ENCODE measurements around the gene KRTAP4-3.
"Not testable (repeated sequence)": the region's sequence is repeated elsewhere in the genome, so short reads cannot be mapped to it uniquely, and the experiment has no call there.

KRTAP4-3 gene

GRCh38 chr17:41176744-41177387 lies 8.8 kb upstream of the KRTAP4-3 start:
- DNase-seq (no peak), ATAC-seq (no peak)
- H3K9me3 Mint-ChIP-seq: no peaks in the 10 kb centered on the region
- H3K27ac Mint-ChIP-seq: no peak overlapping the region
- H3K4me3 Mint-ChIP-seq: no peak overlapping the region
- no peaks in the 10 kb centered on the region for H3K27me3 Mint-ChIP-seq
- no peaks in the 10 kb centered on the region for H3K4me1 Mint-ChIP-seq

GRCh38 chr17:41171886-41172285 lies 3.9 kb upstream of the KRTAP4-3 start:
- DNase-seq: no peak
- no peak for ATAC-seq
- H3K27me3 Mint-ChIP-seq: no peaks in the 10 kb centered on the region
- no peak overlapping the region for H3K4me3 Mint-ChIP-seq
- no peaks in the 10 kb centered on the region for H3K4me1 Mint-ChIP-seq
- H3K27ac Mint-ChIP-seq: no peak overlapping the region
- no peaks in the 10 kb centered on the region for H3K9me3 Mint-ChIP-seq

GRCh38 chr17:41167561-41167960 lies 460 bp downstream of the KRTAP4-3 start:
- no peaks in the 10 kb centered on the region for H3K4me1 Mint-ChIP-seq
- no peak for DNase-seq
- H3K27ac Mint-ChIP-seq: no peak overlapping the region
- no peaks in the 10 kb centered on the region for H3K27me3 Mint-ChIP-seq
- H3K4me3 Mint-ChIP-seq: no peak overlapping the region
- ATAC-seq: no peak
- H3K9me3 Mint-ChIP-seq: no peaks in the 10 kb centered on the region

GRCh38 chr17:41163828-41164227 lies 4.2 kb downstream of the KRTAP4-3 start:
- no peak overlapping the region for H3K27ac Mint-ChIP-seq
- ATAC-seq: no peak
- no peak for DNase-seq
- H3K4me1 Mint-ChIP-seq: no peaks in the 10 kb centered on the region
- H3K27me3 Mint-ChIP-seq: no peaks in the 10 kb centered on the region
- H3K9me3 Mint-ChIP-seq: no peaks in the 10 kb centered on the region
- H3K4me3 Mint-ChIP-seq: no peak overlapping the region

GRCh38 chr17:41160648-41161047 lies 7.4 kb downstream of the KRTAP4-3 start, which contains the start of gene KRTAP4-4:
Gene KRTAP4-4 (minus strand): TSS chr17:41160748. CDS start chr17:41160691, 57 bp downstream.
- Mint-ChIP-seq H3K4me3 (no peak within 1 kb of the TSS), H3K27ac (peak within 1 kb of the TSS in 1 of 2 donors; percentile 15), H3K9me3 (no peaks in the 10 kb centered on the region), H3K27me3 (no peaks in the 10 kb centered on the region), H3K4me1 (no peaks in the 10 kb centered on the region)
- DNase-seq: no peak
- ATAC-seq: no peak

- not testable (repeated sequence) for DNase-seq, ATAC-seq, H3K4me1 Mint-ChIP-seq, H3K4me3 Mint-ChIP-seq, H3K27ac Mint-ChIP-seq, H3K27me3 Mint-ChIP-seq, H3K9me3 Mint-ChIP-seq
Observed at GRCh38 chr17:41160190-41160589, 7.8 kb downstream of the KRTAP4-3 start.

- no peak overlapping the region for H3K27ac Mint-ChIP-seq
- no peaks in the 10 kb centered on the region for H3K9me3 Mint-ChIP-seq
- no peaks in the 10 kb centered on the region for H3K4me1 Mint-ChIP-seq
- ATAC-seq (no peak), DNase-seq (no peak)
- H3K27me3 Mint-ChIP-seq: no peaks in the 10 kb centered on the region
- no peak overlapping the region for H3K4me3 Mint-ChIP-seq
Observed at GRCh38 chr17:41153856-41154255, 14.2 kb downstream of the KRTAP4-3 start.

- no peaks in the 10 kb centered on the region for H3K4me1 Mint-ChIP-seq
- no peak overlapping the region for H3K27ac Mint-ChIP-seq
- DNase-seq (no peak), ATAC-seq (no peak)
- H3K9me3 Mint-ChIP-seq: no peaks in the 10 kb centered on the region
- H3K4me3 Mint-ChIP-seq: no peak overlapping the region
- H3K27me3 Mint-ChIP-seq: no peaks in the 10 kb centered on the region
Observed at GRCh38 chr17:41151525-41151924, 16.5 kb downstream of the KRTAP4-3 start.

- no peak for DNase-seq
- no peak for ATAC-seq
- H3K27ac Mint-ChIP-seq: no peak overlapping the region
- H3K27me3 Mint-ChIP-seq: no peaks in the 10 kb centered on the region
- no peaks in the 10 kb centered on the region for H3K9me3 Mint-ChIP-seq
- no peaks in the 10 kb centered on the region for H3K4me1 Mint-ChIP-seq
- no peak overlapping the region for H3K4me3 Mint-ChIP-seq
Observed at GRCh38 chr17:41150026-41150425, 18.0 kb downstream of the KRTAP4-3 start.

- no peaks in the 10 kb centered on the region for H3K4me1 Mint-ChIP-seq
- no peaks in the 10 kb centered on the region for H3K9me3 Mint-ChIP-seq
Observed at GRCh38 chr17:41149652-41149985, 18.4 kb downstream of the KRTAP4-3 start, which contains the start of gene KRTAP4-5. Gene KRTAP4-5 (minus strand): TSS chr17:41149825. CDS start chr17:41149767, 58 bp downstream.

GRCh38 chr17:41148971-41149651 lies 18.9 kb downstream of the KRTAP4-3 start:
- not testable (repeated sequence) for H3K27ac Mint-ChIP-seq, H3K27me3 Mint-ChIP-seq, ATAC-seq, H3K4me3 Mint-ChIP-seq, H3K9me3 Mint-ChIP-seq, DNase-seq, H3K4me1 Mint-ChIP-seq

More at GRCh38 chr17:41149652-41149985, 18.4 kb downstream of the KRTAP4-3 start, which contains the start of gene KRTAP4-5:
- DNase-seq (no peak), ATAC-seq (no peak)
- Mint-ChIP-seq H3K27me3 (no peaks in the 10 kb centered on the region), H3K4me3 (no peak within 1 kb of the TSS), H3K27ac (no peak within 1 kb of the TSS)

- Mint-ChIP-seq H3K27me3 (no peaks in the 10 kb centered on the region), H3K9me3 (peaks cover 13% of the 10 kb centered on the region in 2 donors), H3K4me3 (no peak overlapping the region), H3K27ac (no peak overlapping the region), H3K4me1 (no peaks in the 10 kb centered on the region)
- no peak for DNase-seq
- no peak for ATAC-seq
Observed at GRCh38 chr17:41147531-41148204, 20.4 kb downstream of the KRTAP4-3 start.

- Mint-ChIP-seq H3K4me3 (no peak overlapping the region), H3K27me3 (no peaks in the 10 kb centered on the region), H3K27ac (no peak overlapping the region), H3K9me3 (peaks cover 23 to 26% of the 10 kb centered on the region in 2 donors), H3K4me1 (no peaks in the 10 kb centered on the region)
- no peak for ATAC-seq
- no peak for DNase-seq
Observed at GRCh38 chr17:41145261-41145660, 22.8 kb downstream of the KRTAP4-3 start.

- H3K4me1 Mint-ChIP-seq: no peaks in the 10 kb centered on the region
- H3K27ac Mint-ChIP-seq: no peak overlapping the region
- no peaks in the 10 kb centered on the region for H3K27me3 Mint-ChIP-seq
- ATAC-seq (no peak), DNase-seq (no peak)
- H3K9me3 Mint-ChIP-seq: peaks cover 23 to 30% of the 10 kb centered on the region in 2 donors
- no peak overlapping the region for H3K4me3 Mint-ChIP-seq
Observed at GRCh38 chr17:41144846-41145245, 23.2 kb downstream of the KRTAP4-3 start.

- Mint-ChIP-seq H3K4me1 (no peaks in the 10 kb centered on the region), H3K9me3 (peaks cover 28 to 43% of the 10 kb centered on the region in 2 donors), H3K4me3 (no peak overlapping the region), H3K27ac (no peak overlapping the region), H3K27me3 (no peaks in the 10 kb centered on the region)
- no peak for DNase-seq
- ATAC-seq: no peak
Observed at GRCh38 chr17:41141361-41141760, 26.7 kb downstream of the KRTAP4-3 start.
